ENCODE data around the gene FBXW11. TPM values are rescaled to one million over a fixed set of nuclear protein-coding genes. Genes with fewer than 3 reads are reported as not detected.
A peak's percentile ranks its signal among the peaks of the same experiment; 100 is the strongest.

FBXW11 gene
- total RNA-seq, 1 donor from 2014 or later, result 64.7 TPM

GRCh38 chr5:171851251-171851650 is 155.2 kb downstream of the FBXW11 start:
- Histone ChIP-seq H3K4me1 (ENCODE audit: insufficient read depth, low read length) (no peaks in the 10 kb centered on the region), H3K9ac (ENCODE audit: low read length) (no peak overlapping the region), H3K27me3 (ENCODE audit: insufficient read depth, low read length) (no peaks in the 10 kb centered on the region), H3K4me2 (ENCODE audit: low read length) (no peak overlapping the region), H4K20me1 (ENCODE audit: insufficient read depth, low read length) (peaks cover 1% of the 10 kb centered on the region), H3K27ac (ENCODE audit: low read depth, low read length) (no peak overlapping the region), H3K79me2 (ENCODE audit: insufficient read depth, low read length) (no peaks in the 10 kb centered on the region), H2AFZ (ENCODE audit: low read depth, low read length) (no peak overlapping the region), H3K9me3 (ENCODE audit: insufficient read depth, low read depth, low read length) (no peaks in the 10 kb centered on the region), H3K36me3 (ENCODE audit: insufficient read depth, low read length) (no peaks in the 10 kb centered on the region), H3K4me3 (ENCODE audit: insufficient read depth, low read depth, low read length) (no peak overlapping the region)
- DNase-seq (ENCODE audit: low read depth), result no peak
- no peak for TF ChIP-seq CTCF (IDR thresholded peaks at IDR 0.05; ENCODE audit: insufficient read depth, low read depth, low read length)
- no peak for TF ChIP-seq EZH2 (IDR thresholded peaks at IDR 0.05; ENCODE audit: insufficient read depth, low read length)
- no peak for FAIRE-seq
- Mint-ChIP-seq H3K4me3 (ENCODE audit: unreplicated experiment) (no peak overlapping the region), H3K9me3 (ENCODE audit: unreplicated experiment) (peaks cover 2% of the 10 kb centered on the region), H3K27me3 (ENCODE audit: low read depth, unreplicated experiment) (peaks cover 2% of the 10 kb centered on the region), H3K27ac (ENCODE audit: unreplicated experiment) (no peak overlapping the region), H3K4me1 (ENCODE audit: low read depth, unreplicated experiment) (no peaks in the 10 kb centered on the region), H3K36me3 (ENCODE audit: low read depth, unreplicated experiment) (peaks cover 9% of the 10 kb centered on the region)

- Mint-ChIP-seq H3K4me1 (ENCODE audit: low read depth, unreplicated experiment) (no peaks in the 10 kb centered on the region), H3K36me3 (ENCODE audit: low read depth, unreplicated experiment) (peaks cover 9% of the 10 kb centered on the region), H3K4me3 (ENCODE audit: unreplicated experiment) (no peak overlapping the region), H3K27me3 (ENCODE audit: low read depth, unreplicated experiment) (peaks cover 2% of the 10 kb centered on the region), H3K27ac (ENCODE audit: unreplicated experiment) (no peak overlapping the region), H3K9me3 (ENCODE audit: unreplicated experiment) (peaks cover 2% of the 10 kb centered on the region)
- FAIRE-seq (peak; percentile 26), DNase-seq (ENCODE audit: low read depth) (no peak)
- no peaks in the 10 kb centered on the region for H3K36me3 ChIP-seq (ENCODE audit: insufficient read depth, low read length)
- peaks cover 2% of the 10 kb centered on the region for H4K20me1 ChIP-seq (ENCODE audit: insufficient read depth, low read length)
- no peaks in the 10 kb centered on the region for H3K9me3 ChIP-seq (ENCODE audit: insufficient read depth, low read depth, low read length)
- no peak overlapping the region for H3K27ac ChIP-seq (ENCODE audit: low read depth, low read length)
- no peaks in the 10 kb centered on the region for H3K79me2 ChIP-seq (ENCODE audit: insufficient read depth, low read length)
- H2AFZ ChIP-seq (ENCODE audit: low read depth, low read length), result no peak overlapping the region
- no peak overlapping the region for H3K9ac ChIP-seq (ENCODE audit: low read length)
- TF ChIP-seq CTCF (IDR thresholded peaks at IDR 0.05; ENCODE audit: insufficient read depth, low read depth, low read length) (peak; percentile 20), EZH2 (IDR thresholded peaks at IDR 0.05; ENCODE audit: insufficient read depth, low read length) (no peak)
- H3K4me3 ChIP-seq (ENCODE audit: insufficient read depth, low read depth, low read length), result no peak overlapping the region
- H3K4me1 ChIP-seq (ENCODE audit: insufficient read depth, low read length), result no peaks in the 10 kb centered on the region
- no peak overlapping the region for H3K4me2 ChIP-seq (ENCODE audit: low read length)
- H3K27me3 ChIP-seq (ENCODE audit: insufficient read depth, low read length), result no peaks in the 10 kb centered on the region
Measured at GRCh38 chr5:171850324-171850947, 156.0 kb downstream of the FBXW11 start.

GRCh38 chr5:171849585-171850323 is 156.7 kb downstream of the FBXW11 start:
- no peak for TF ChIP-seq CTCF (IDR thresholded peaks at IDR 0.05; ENCODE audit: insufficient read depth, low read depth, low read length)
- TF ChIP-seq EZH2 (IDR thresholded peaks at IDR 0.05; ENCODE audit: insufficient read depth, low read length), result no peak
- Histone ChIP-seq H4K20me1 (ENCODE audit: insufficient read depth, low read length) (peaks cover 2% of the 10 kb centered on the region), H3K4me2 (ENCODE audit: low read length) (no peak overlapping the region), H2AFZ (ENCODE audit: low read depth, low read length) (no peak overlapping the region), H3K4me1 (ENCODE audit: insufficient read depth, low read length) (no peaks in the 10 kb centered on the region), H3K79me2 (ENCODE audit: insufficient read depth, low read length) (no peaks in the 10 kb centered on the region), H3K27me3 (ENCODE audit: insufficient read depth, low read length) (no peaks in the 10 kb centered on the region), H3K27ac (ENCODE audit: low read depth, low read length) (no peak overlapping the region), H3K4me3 (ENCODE audit: insufficient read depth, low read depth, low read length) (no peak overlapping the region), H3K36me3 (ENCODE audit: insufficient read depth, low read length) (no peaks in the 10 kb centered on the region), H3K9ac (ENCODE audit: low read length) (no peak overlapping the region), H3K9me3 (ENCODE audit: insufficient read depth, low read depth, low read length) (no peaks in the 10 kb centered on the region)
- Mint-ChIP-seq H3K27me3 (ENCODE audit: low read depth, unreplicated experiment) (peaks cover 2% of the 10 kb centered on the region), H3K4me1 (ENCODE audit: low read depth, unreplicated experiment) (no peaks in the 10 kb centered on the region), H3K4me3 (ENCODE audit: unreplicated experiment) (no peak overlapping the region), H3K27ac (ENCODE audit: unreplicated experiment) (no peak overlapping the region), H3K9me3 (ENCODE audit: unreplicated experiment) (peaks cover 2% of the 10 kb centered on the region), H3K36me3 (ENCODE audit: low read depth, unreplicated experiment) (peaks cover 9% of the 10 kb centered on the region)
- FAIRE-seq (no peak), DNase-seq (ENCODE audit: low read depth) (no peak)

All from astrocyte (in vitro differentiated cells and primary cell).